SU-DHL-6 (cell line): Measurements from ENCODE around the gene EIF3J.

Experiments used
- H2AFZ ChIP-seq: fragments of 200-600 bp; sonication (generic); 2 replicates; pipeline ENCODE4 v1.6.1; 2014; ENCODE audit warnings: low read depth, mild to moderate bottlenecking, moderate library complexity, mixed read lengths, antibody characterized with exemption, low read length; ENCODE audit not compliant: severe bottlenecking
- H3F3A ChIP-seq: fragments of 200-600 bp; shearing (Covaris generic); 2 replicates; pipeline ENCODE4 v1.6.0; 2016; ENCODE audit warnings: antibody characterized with exemption, mild to moderate bottlenecking; ENCODE audit not compliant: insufficient read depth
- H3K27ac ChIP-seq: fragments of 200-600 bp; sonication (generic); 2 replicates; pipeline ENCODE4 v1.5.1; 2016; ENCODE audit warnings: low read depth, mild to moderate bottlenecking, low read length, moderate library complexity, mixed read lengths
- H3K27me3 ChIP-seq: fragments of 200-600 bp; sonication (generic), shearing (Covaris generic); 2 replicates; pipeline ENCODE4 v1.6.0; 2014; ENCODE audit warnings: mild to moderate bottlenecking, low read length
- H3K36me3 ChIP-seq: fragments of 200-600 bp; sonication (generic); 2 replicates; pipeline ENCODE4 v1.6.1; 2014; ENCODE audit warnings: mild to moderate bottlenecking, low read length, mixed read lengths
- H3K4me2 ChIP-seq: fragments of 300-600, 200-600 bp; shearing (Covaris generic), sonication (generic); 2 replicates; pipeline ENCODE4 v1.6.0; 2014; ENCODE audit warnings: low read length, low read depth, mild to moderate bottlenecking; ENCODE audit not compliant: poor library complexity, severe bottlenecking
- H3K4me3 ChIP-seq: fragments of 200-600 bp; sonication (generic); 2 replicates; pipeline ENCODE4 v1.5.1; 2014; ENCODE audit warnings: antibody characterized with exemption, low read length, mild to moderate bottlenecking, mixed read lengths; ENCODE audit not compliant: insufficient read depth, poor library complexity, severe bottlenecking
- H3K79me2 ChIP-seq: fragments of 200-600 bp; sonication (generic); 2 replicates; pipeline ENCODE4 v1.6.1; 2014; ENCODE audit warnings: mild to moderate bottlenecking, low read length, moderate library complexity; ENCODE audit not compliant: insufficient read depth
- H3K9ac ChIP-seq: fragments of 200-600 bp; sonication (generic); 2 replicates; pipeline ENCODE4 v1.7.0; 2014; ENCODE audit warnings: mild to moderate bottlenecking, low read length
- H3K9me2 ChIP-seq: fragments of 200-600 bp; sonication (generic); replicated peaks from 2 replicates; pipeline ENCODE4 v1.6.1; 2014; ENCODE audit warnings: low read length; ENCODE audit not compliant: insufficient read depth
- H3K9me3 ChIP-seq: fragments of 200-600 bp; sonication (generic); 2 replicates; pipeline ENCODE4 v1.6.1; 2014; ENCODE audit warnings: low read length, mixed read lengths; ENCODE audit not compliant: insufficient read depth
- H4K20me1 ChIP-seq: fragments of 200-600 bp; sonication (generic); 2 replicates; pipeline ENCODE4 v1.6.1; 2014; ENCODE audit warnings: low read depth, mild to moderate bottlenecking, antibody characterized with exemption, low read length, moderate library complexity, mixed read lengths
- CTCF ChIP-seq: fragments of 200-600 bp; sonication (generic); IDR thresholded peaks from one replicate; pipeline ENCODE4 v1.5.1; 2017; ENCODE audit warnings: antibody characterized with exemption, mild to moderate bottlenecking, low read length, moderate library complexity; ENCODE audit not compliant: insufficient read depth, poor library complexity, severe bottlenecking
- EZH2phosphoT487 ChIP-seq: fragments of 200-600 bp; sonication (generic), shearing (Covaris generic); conservative IDR thresholded peaks from 2 replicates; pipeline ENCODE4 v1.6.1; 2018; ENCODE audit warnings: mild to moderate bottlenecking, antibody characterized with exemption, low read length, moderate library complexity, mixed read lengths

The EIF3J gene

GRCh38 chr15:44573386-44573785 is 36.4 kb downstream of the EIF3J start:
- no peaks in the 10 kb centered on the region for H3K27me3 ChIP-seq
- no peak overlapping the region for H3K9ac ChIP-seq
- H3K9me2 ChIP-seq, result no peaks in the 10 kb centered on the region
- H3K4me3 ChIP-seq, result no peak overlapping the region
- peaks cover 4% of the 10 kb centered on the region; the same call in 1 of the 2 replicates for H3K36me3 ChIP-seq
- H2AFZ ChIP-seq, result no peak overlapping the region
- no peak for TF ChIP-seq CTCF
- H4K20me1 ChIP-seq, result no peaks in the 10 kb centered on the region
- H3K79me2 ChIP-seq, result no peaks in the 10 kb centered on the region
- peaks cover 5% of the 10 kb centered on the region; the same call in 1 of the 2 replicates for H3F3A ChIP-seq
- no peak overlapping the region for H3K4me2 ChIP-seq
- no peaks in the 10 kb centered on the region for H3K9me3 ChIP-seq
- no peak overlapping the region for H3K27ac ChIP-seq

GRCh38 chr15:44574734-44575133 is 37.8 kb downstream of the EIF3J start:
- peaks cover 4% of the 10 kb centered on the region; the same call in 1 of the 2 replicates for H3K36me3 ChIP-seq
- H4K20me1 ChIP-seq, result no peaks in the 10 kb centered on the region

GRCh38 chr15:44580105-44580504 is 43.2 kb downstream of the EIF3J start:
- Histone ChIP-seq H3K36me3 (peaks cover 14% of the 10 kb centered on the region), H3K27ac (no peak overlapping the region), H2AFZ (no peak overlapping the region), H4K20me1 (no peaks in the 10 kb centered on the region), H3K4me2 (no peak overlapping the region), H3K9me3 (no peaks in the 10 kb centered on the region), H3K9ac (no peak overlapping the region), H3F3A (no peaks in the 10 kb centered on the region), H3K27me3 (no peaks in the 10 kb centered on the region), H3K79me2 (no peaks in the 10 kb centered on the region), H3K4me3 (no peak overlapping the region), H3K9me2 (no peaks in the 10 kb centered on the region)
- TF ChIP-seq CTCF, result no peak
- no peak for TF ChIP-seq EZH2phosphoT487

More at GRCh38 chr15:44574734-44575133, 37.8 kb downstream of the EIF3J start:
- Histone ChIP-seq H3K9ac (no peak overlapping the region), H3F3A (peaks cover 3% of the 10 kb centered on the region; the same call in 1 of the 2 replicates), H3K27ac (no peak overlapping the region), H3K27me3 (no peaks in the 10 kb centered on the region), H2AFZ (no peak overlapping the region), H3K9me2 (no peaks in the 10 kb centered on the region), H3K79me2 (no peaks in the 10 kb centered on the region), H3K9me3 (no peaks in the 10 kb centered on the region), H3K4me3 (no peak overlapping the region), H3K4me2 (no peak overlapping the region)
- TF ChIP-seq EZH2phosphoT487 (no peak), CTCF (no peak)
